HCT116 (cell line): ENCODE measurements around the gene ENOPH1.
A peak's percentile ranks its signal among the peaks of the same experiment; 100 is the strongest.

ENCODE experiments used
- CTCF ChIP-seq, 3 experiments: fragments of 200-600 bp in 1 of 3; sonication (generic) in 1 of 3; IDR thresholded peaks in 2 of 3; conservative IDR thresholded peaks in 1 of 3; 2 replicates each; pipeline ENCODE4 v1.5.1; 2012 to 2017; ENCODE audit warnings: low read depth in 2 of 3, low read length in 2 of 3, antibody characterized with exemption in 1 of 3, borderline replicate concordance in 1 of 3, control low read depth in 1 of 3, mild to moderate bottlenecking in 1 of 3, mixed read lengths in 1 of 3, mixed run types in 1 of 3, moderate library complexity in 1 of 3; ENCODE audit not compliant: insufficient read depth in 1 of 3
- EZH2 ChIP-seq: fragments of 200-600 bp; sonication (generic); IDR thresholded peaks from 2 replicates; pipeline ENCODE4 v1.6.1; 2017; ENCODE audit warnings: antibody characterized with exemption, mixed run types
- EZH2phosphoT487 ChIP-seq: fragments of 200-600 bp; IDR thresholded peaks from 2 replicates; pipeline ENCODE4 v1.6.1; 2018; ENCODE audit warnings: antibody characterized with exemption, borderline replicate concordance
- JUND ChIP-seq: IDR thresholded peaks from 2 replicates; pipeline ENCODE4 v1.6.1; 2012
- MAX ChIP-seq: IDR thresholded peaks from 2 replicates; pipeline ENCODE4 v1.6.1; 2012
- POLR2A ChIP-seq: IDR thresholded peaks from 2 replicates; pipeline ENCODE4 v1.7.0; 2011; ENCODE audit warnings: borderline replicate concordance; ENCODE audit not compliant: insufficient read depth, insufficient read length; ENCODE audit errors: extremely low read depth
- POLR2AphosphoS5 ChIP-seq: IDR thresholded peaks from 2 replicates; pipeline ENCODE4 v1.6.1; 2011; ENCODE audit warnings: mild to moderate bottlenecking, low read depth, low read length, moderate library complexity
- RAD21 ChIP-seq: IDR thresholded peaks from 2 replicates; pipeline ENCODE4 v1.6.1; 2012; ENCODE audit warnings: low read depth, mild to moderate bottlenecking
- REST ChIP-seq: IDR thresholded peaks from 2 replicates; pipeline ENCODE4 v1.6.1; 2012; ENCODE audit warnings: low read depth
- SIN3A ChIP-seq: IDR thresholded peaks from 2 replicates; pipeline ENCODE4 v1.6.1; 2012; ENCODE audit warnings: low read depth
- SP1 ChIP-seq: IDR thresholded peaks from 2 replicates; pipeline ENCODE4 v1.6.1; 2012; ENCODE audit warnings: low read depth
- ZBTB33 ChIP-seq: IDR thresholded peaks from 2 replicates; pipeline ENCODE4 v1.6.1; 2011; ENCODE audit warnings: mild to moderate bottlenecking, low read length, moderate library complexity; ENCODE audit not compliant: insufficient replicate concordance; ENCODE audit errors: extremely low read depth
- ZFX ChIP-seq: fragments of 450-650 bp; IDR thresholded peaks from 2 replicates; pipeline ENCODE4 v1.6.1; 2017
- TF ChIP-seq, protein P1 (sequence below): IDR thresholded peaks from 2 replicates; pipeline ENCODE4 v1.6.1; 2012

DNA sequence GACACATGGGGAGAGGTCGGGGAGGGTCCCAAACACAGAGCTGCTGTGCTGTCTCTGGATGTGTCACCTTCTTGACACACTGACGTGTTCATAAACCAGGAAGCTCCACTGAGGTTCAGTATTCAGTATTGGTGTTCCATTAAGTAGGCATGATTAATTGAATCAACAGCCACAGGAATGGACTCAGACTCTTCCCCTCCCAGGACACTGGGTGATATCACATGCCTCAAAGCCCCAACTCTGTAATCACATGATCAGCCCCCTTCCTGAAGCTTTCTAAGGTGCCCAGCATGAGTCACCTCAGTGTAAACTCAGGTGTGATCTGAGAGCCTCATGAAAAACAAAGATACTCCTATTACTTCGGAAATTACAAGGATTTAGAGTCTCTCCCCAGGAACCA, 35.5 kb upstream of the ENOPH1 start:
- TF ChIP-seq CTCF (IDR thresholded peaks at IDR 0.05 in 2 of 3, conservative IDR thresholded peaks at IDR 0.05 in 1 of 3; ENCODE audit: borderline replicate concordance in 1 of 3, insufficient read depth in 1 of 3, low read depth in 2 of 3, low read length in 2 of 3) (no peak), EZH2 (no peak), POLR2AphosphoS5 (no peak), EZH2phosphoT487 (no peak), ZFX (no peak), POLR2A (no peak), RAD21 (no peak), SP1 (no peak), SIN3A (no peak), JUND (0 out of 2 replicates have a peak, but pooled peaks have one; percentile 8), MAX (no peak), REST (no peak), ZBTB33 (no peak)
- TF ChIP-seq, protein P1, sequence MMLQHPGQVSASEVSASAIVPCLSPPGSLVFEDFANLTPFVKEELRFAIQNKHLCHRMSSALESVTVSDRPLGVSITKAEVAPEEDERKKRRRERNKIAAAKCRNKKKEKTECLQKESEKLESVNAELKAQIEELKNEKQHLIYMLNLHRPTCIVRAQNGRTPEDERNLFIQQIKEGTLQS: no peak
